GM12878 (cell line): Measurements from ENCODE around the gene CUL1. TPM values are rescaled to one million over a fixed set of nuclear protein-coding genes. Genes with fewer than 3 reads are reported as not detected.

Experiments used
- ATAC-seq: fragments of 200-7000 bp; cut with Tn5 transposase; 3 replicates; pipeline ENCODE4 v1.9.1; 2020; ENCODE audit warnings: mild to moderate bottlenecking, moderate library complexity
- BruUV-seq: library from RNA; stranded (reverse); fragments of 400-500 nt; replicated peaks from 2 replicates; lab custom pipeline; 2021; lab: Mats Ljungman, UMichigan
- CTCF ChIA-PET: fragments of 300-600 bp; sonication (Branson Sonifier 250); formaldehyde crosslinking; extraction: SDS; loops from one replicate; lab custom pipeline; 2021; ENCODE audit warnings: inconsistent platforms; lab: Yijun Ruan, JAX
- POLR2A ChIA-PET: fragments of 350-600 bp; formaldehyde crosslinking; extraction: SDS; loops from one replicate; lab custom pipeline; 2021; ENCODE audit warnings: inconsistent platforms; lab: Charles Lee
- RAD21 ChIA-PET: fragments of 300-600 bp; sonication (Branson Sonifier 250); formaldehyde crosslinking; loops from one replicate; lab custom pipeline; 2023; ENCODE audit warnings: antibody characterized with exemption; ENCODE audit not compliant: unreplicated experiment; lab: Charles Lee
- SMC1A ChIA-PET: fragments of 300-600 bp; sonication (Branson Sonifier 250); formaldehyde crosslinking; loops from one replicate; lab custom pipeline; 2023; ENCODE audit not compliant: unreplicated experiment, uncharacterized antibody; lab: Charles Lee
- DNase-seq: peaks from one replicate; pipeline ENCODE4 v3.0.0-alpha.2; 2011; ENCODE audit warnings: low read depth, low spot score
- FAIRE-seq: peaks from 3 replicates; lab custom pipeline; 2011; peaks lifted over from hg19 to GRCh38; lab: Jason Lieb, UNC
- H2AFZ ChIP-seq: 2 replicates; pipeline ENCODE4 v1.6.0; 2011; ENCODE audit warnings: low read depth, low read length, control low read depth; ENCODE audit not compliant: control insufficient read depth
- H3K27ac ChIP-seq: 2 replicates; pipeline ENCODE4 v1.5.1; 2011; ENCODE audit warnings: control low read depth; ENCODE audit not compliant: control insufficient read depth, insufficient read depth
- H3K27me3 ChIP-seq, 2 experiments: replicated peaks in 1 of 2; 2 replicates each; pipeline versions ENCODE4 v1.6.0 to v1.6.1; 2011; ENCODE audit warnings: low read length in 1 of 2; ENCODE audit not compliant: control insufficient read depth in 2 of 2, insufficient read depth in 2 of 2
- H3K36me3 ChIP-seq, 2 experiments: 2 replicates each; pipeline ENCODE4 v1.5.1; 2011; ENCODE audit warnings: low read length in 1 of 2; ENCODE audit not compliant: control insufficient read depth in 2 of 2, insufficient read depth in 2 of 2
- H3K4me1 ChIP-seq: 2 replicates; pipeline ENCODE4 v1.6.1; 2011; ENCODE audit warnings: mild to moderate bottlenecking, low read length, moderate library complexity, mixed read lengths; ENCODE audit not compliant: control insufficient read depth, insufficient read depth
- H3K4me2 ChIP-seq: 2 replicates; pipeline ENCODE4 v1.6.0; 2011; ENCODE audit warnings: control low read depth; ENCODE audit not compliant: control insufficient read depth, insufficient read depth
- H3K4me3 ChIP-seq: fragments of 200-600 bp; sonication (generic); 2 replicates; pipeline ENCODE4 v1.5.1; 2016
- H3K79me2 ChIP-seq: 2 replicates; pipeline ENCODE4 v1.6.0; 2011; ENCODE audit warnings: low read length; ENCODE audit not compliant: control insufficient read depth, insufficient read depth
- H3K9ac ChIP-seq: 2 replicates; pipeline ENCODE4 v1.8.0; 2011; ENCODE audit warnings: low read length, control low read depth, mixed read lengths; ENCODE audit not compliant: control insufficient read depth, insufficient read depth
- H3K9me3 ChIP-seq: replicated peaks from 3 replicates; pipeline ENCODE4 v1.5.1; 2011; ENCODE audit warnings: mild to moderate bottlenecking, low read length; ENCODE audit not compliant: control insufficient read depth, insufficient read depth
- H4K20me1 ChIP-seq: 2 replicates; pipeline ENCODE4 v1.6.0; 2011; ENCODE audit not compliant: control insufficient read depth, insufficient read depth
- HDGF ChIP-seq: fragments of 450-650 bp; IDR thresholded peaks from 2 replicates; pipeline ENCODE4 v1.6.1; 2016; ENCODE audit warnings: antibody characterized with exemption
- WGBS: methylation state at CpG from one replicate; pipeline ENCODE4 v1.1.6; 2016; ENCODE audit warnings: low lambda C conversion rate; ENCODE audit not compliant: insufficient replicate concordance, insufficient coverage; ENCODE audit errors: missing lambda C conversion rate; 5-methylcytosine and 5-hydroxymethylcytosine counted together
- in situ Hi-C: fragments of 300-500 bp; cut with MboI; formaldehyde crosslinking; loops from 9 replicates; pipeline ENCODE4 v1.14.3; 2018; ENCODE audit warnings: mixed read lengths
- intact Hi-C: fragments of 100-400 bp; cut with micrococcal nuclease; formaldehyde crosslinking; loops from one replicate; pipeline ENCODE4 v1.14.2; 2022; ENCODE audit not compliant: unreplicated experiment
- polyA plus RNA-seq, 11 experiments: library from polyadenylated mRNA; depleted of rRNA in 4 of 11; unstranded in 6 of 11; stranded (reverse) in 5 of 11; fragments of >200 nt; fragmentation: Nextera tagmentation in 4 of 11; fragmentation: Illumina TruSeq in 1 of 11; extraction: Ambion mirVana in 4 of 11; extraction: Trizol in 1 of 11; gene quantifications; 1 replicate in 1 of 11; 2 replicates in 10 of 11; pipeline versions ENCODE4 v1.2.1 to v1.2.3, GENCODE V29; 2011 to 2016; ENCODE audit warnings: inconsistent platforms in 2 of 11, missing spikeins in 2 of 11, low read depth in 1 of 11
- total RNA-seq, 4 experiments: library from RNA; depleted of rRNA in 3 of 4; stranded (reverse); fragments of >200 nt in 3 of 4; fragmentation: Illumina TruSeq in 1 of 4; extraction: Trizol in 1 of 4; gene quantifications; 2 replicates each; pipeline versions ENCODE4 v1.2.1 to v1.2.3, GENCODE V29; 2013 to 2021
- TF ChIP-seq, protein P1 (sequence below): fragments of 450-650 bp; IDR thresholded peaks from 2 replicates; pipeline ENCODE4 v1.6.1; 2017; ENCODE audit warnings: borderline replicate concordance
- TF ChIP-seq, protein P2 (sequence below): fragments of 450-650 bp; IDR thresholded peaks from 2 replicates; pipeline ENCODE4 v1.6.1; 2016; ENCODE audit warnings: mild to moderate bottlenecking

CUL1 gene
- total and polyA plus RNA-seq, 10 of the 15 experiments (the other 5 are each of a cell fraction or from before 2014, with no cell fraction given): 13.3 to 63.9 (median 45.9) TPM

DNA sequence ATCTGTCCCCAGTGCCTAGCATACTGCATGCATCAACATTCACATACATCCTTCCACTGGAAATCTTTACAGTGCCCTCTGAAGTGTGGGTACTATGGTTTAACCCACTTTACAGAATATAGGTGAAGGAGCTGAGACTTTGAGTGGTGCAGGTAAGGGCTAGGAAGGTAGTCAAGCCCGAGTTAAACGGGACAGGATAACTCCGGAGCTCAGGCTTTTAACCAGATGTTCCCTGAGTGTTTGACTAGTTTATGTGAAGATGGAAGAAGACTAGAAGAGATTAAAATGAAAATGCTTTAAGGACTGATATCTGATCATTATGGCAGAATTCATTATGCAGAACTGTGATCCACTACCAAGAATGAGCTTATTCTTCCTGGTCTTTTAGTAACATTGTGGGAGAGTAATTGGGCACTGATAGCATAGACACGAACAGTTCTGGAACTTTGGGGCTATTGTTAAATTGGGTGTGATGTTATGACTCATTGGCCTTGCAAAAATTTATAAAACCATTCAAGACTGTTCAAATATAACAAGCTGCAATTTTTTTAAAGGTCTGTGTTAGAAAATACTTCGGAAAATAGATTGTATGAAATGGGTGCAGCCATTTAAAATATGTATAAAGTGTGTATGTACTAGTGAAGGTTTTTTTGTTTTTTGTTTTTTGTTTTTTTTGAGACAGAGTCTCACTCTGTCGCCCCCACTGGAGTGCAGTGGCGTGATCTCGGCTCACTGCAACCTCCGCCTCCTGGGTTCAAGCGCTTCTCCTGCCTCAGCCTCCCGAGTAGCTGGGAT is 4.4 kb downstream of the CUL1 start:
- Histone ChIP-seq H3K79me2 (peaks cover 89% of the 10 kb centered on the region), H3K4me1 (peaks cover 4% of the 10 kb centered on the region), H4K20me1 (peaks cover 5% of the 10 kb centered on the region; the same call in 1 of the 2 replicates), H3K9ac (no peak overlapping the region)
- no TSS peak for BruUV-seq
- in situ Hi-C loops: no loop called here
- no peak for ATAC-seq
- intact Hi-C loops: loop anchor here (5.0 to 10.0 kb wide), 3 partner anchors 126 to 259 kb away; partner anchors contain the start of gene EZH2
- CTCF ChIA-PET: interaction anchor here (1.0 to 3.6 kb wide), 6 partner anchors 9 to 200 kb away, joined by 3 to 11 read pairs (median 4); no protein-coding TSS in a partner anchor
- SMC1A ChIA-PET: interaction anchor here (0.6 to 2.9 kb wide), 5 partner anchors 9 to 26 kb away, joined by 3 to 18 read pairs (median 4); no protein-coding TSS in a partner anchor
- TF ChIP-seq, protein P1, sequence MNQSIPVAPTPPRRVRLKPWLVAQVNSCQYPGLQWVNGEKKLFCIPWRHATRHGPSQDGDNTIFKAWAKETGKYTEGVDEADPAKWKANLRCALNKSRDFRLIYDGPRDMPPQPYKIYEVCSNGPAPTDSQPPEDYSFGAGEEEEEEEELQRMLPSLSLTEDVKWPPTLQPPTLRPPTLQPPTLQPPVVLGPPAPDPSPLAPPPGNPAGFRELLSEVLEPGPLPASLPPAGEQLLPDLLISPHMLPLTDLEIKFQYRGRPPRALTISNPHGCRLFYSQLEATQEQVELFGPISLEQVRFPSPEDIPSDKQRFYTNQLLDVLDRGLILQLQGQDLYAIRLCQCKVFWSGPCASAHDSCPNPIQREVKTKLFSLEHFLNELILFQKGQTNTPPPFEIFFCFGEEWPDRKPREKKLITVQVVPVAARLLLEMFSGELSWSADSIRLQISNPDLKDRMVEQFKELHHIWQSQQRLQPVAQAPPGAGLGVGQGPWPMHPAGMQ: no peak
- TF ChIP-seq, protein P2, sequence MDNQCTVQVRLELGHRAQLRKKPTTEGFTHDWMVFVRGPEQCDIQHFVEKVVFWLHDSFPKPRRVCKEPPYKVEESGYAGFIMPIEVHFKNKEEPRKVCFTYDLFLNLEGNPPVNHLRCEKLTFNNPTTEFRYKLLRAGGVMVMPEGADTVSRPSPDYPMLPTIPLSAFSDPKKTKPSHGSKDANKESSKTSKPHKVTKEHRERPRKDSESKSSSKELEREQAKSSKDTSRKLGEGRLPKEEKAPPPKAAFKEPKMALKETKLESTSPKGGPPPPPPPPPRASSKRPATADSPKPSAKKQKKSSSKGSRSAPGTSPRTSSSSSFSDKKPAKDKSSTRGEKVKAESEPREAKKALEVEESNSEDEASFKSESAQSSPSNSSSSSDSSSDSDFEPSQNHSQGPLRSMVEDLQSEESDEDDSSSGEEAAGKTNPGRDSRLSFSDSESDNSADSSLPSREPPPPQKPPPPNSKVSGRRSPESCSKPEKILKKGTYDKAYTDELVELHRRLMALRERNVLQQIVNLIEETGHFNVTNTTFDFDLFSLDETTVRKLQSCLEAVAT: 0 out of 2 replicates have a peak, but pooled peaks have one; percentile 28
- TF ChIP-seq HDGF: peak; percentile 62; the same call in 1 of the 2 replicates
- TF ChIP-seq, all 136 proteins: peak for 2
- no peaks in the 10 kb centered on the region for H3K27me3 ChIP-seq
- no peaks in the 10 kb centered on the region for H3K36me3 ChIP-seq
- no peaks in the 10 kb centered on the region for H3K9me3 ChIP-seq
- H3K4me3 ChIP-seq: 0 out of 2 replicates have a peak overlapping the region, but pooled peaks have one; percentile 3
- no peak overlapping the region for H2AFZ ChIP-seq
- RAD21 ChIA-PET: interaction anchor here (1.2 kb wide), 1 partner anchor 260 kb away, joined by 3 read pairs; no protein-coding TSS in a partner anchor
- H3K27ac ChIP-seq: no peak overlapping the region
- peak overlapping the region; percentile 61 for H3K4me2 ChIP-seq
- POLR2A ChIA-PET: interaction anchor here (0.5 to 1.0 kb wide), 3 partner anchors 18 to 58 kb away, joined by 3 read pairs; no protein-coding TSS in a partner anchor
- no peak for FAIRE-seq
- DNase-seq: no peak
- WGBS: 91% methylated on average over 11 of the region's 11 CpGs
